K562 (cell line): Measurements from ENCODE around the gene RERG. TPM values are rescaled to one million over a fixed set of nuclear protein-coding genes. Genes with fewer than 3 reads are reported as not detected.

ENCODE experiments used
- ATAC-seq: fragments of 200-7000 bp; cut with Tn5 transposase; 3 replicates; pipeline ENCODE4 v1.9.1; 2020; ENCODE audit warnings: moderate library complexity
- BruUV-seq: library from RNA; stranded (reverse); fragments of 400-500 nt; replicated peaks from 2 replicates; lab custom pipeline; 2021; lab: Mats Ljungman, UMichigan
- CTCF ChIA-PET: fragments of 300-600 bp; formaldehyde crosslinking; extraction: SDS; loops from one replicate; lab custom pipeline; 2021; ENCODE audit warnings: low intra/inter-chr PET ratio; lab: Yijun Ruan, JAX
- POLR2A ChIA-PET: fragments of 300-600, 350-650 bp; sonication (Branson Sonifier 250); formaldehyde crosslinking; extraction: SDS; loops from one replicate; lab custom pipeline; 2021; ENCODE audit warnings: antibody characterized with exemption, inconsistent platforms; lab: Yijun Ruan, JAX
- DNase-seq, 4 experiments: peaks; one replicate each; pipeline versions ENCODE4 v3.0.0 to v3.0.0-alpha.2; 2011 to 2018; ENCODE audit warnings: low spot score in 3 of 4, mixed read lengths in 3 of 4; ENCODE audit errors: extremely low read depth in 1 of 4
- FAIRE-seq: peaks from 2 replicates; lab custom pipeline; 2011; peaks lifted over from hg19 to GRCh38; lab: Jason Lieb, UNC
- H2AFZ ChIP-seq: 2 replicates; pipeline ENCODE4 v1.6.0; 2011; ENCODE audit warnings: low read depth, low read length, control low read depth, inconsistent platforms
- H3K27ac ChIP-seq: fragments of 200-600 bp; 3 replicates; pipeline ENCODE4 v1.8.0; 2011; ENCODE audit warnings: low read depth, mild to moderate bottlenecking, control low read depth, inconsistent platforms, low read length, moderate library complexity, mixed read lengths; ENCODE audit errors: extremely low read depth
- H3K27me3 ChIP-seq, 2 experiments: fragments of 300-600 bp in 1 of 2; 2 replicates in 1 of 2; 3 replicates in 1 of 2; pipeline versions ENCODE4 v1.6.0 to v1.8.0; 2011; ENCODE audit warnings: inconsistent platforms in 2 of 2, low read length in 2 of 2, mild to moderate bottlenecking in 1 of 2, mixed read lengths in 1 of 2, moderate library complexity in 1 of 2; ENCODE audit not compliant: control insufficient read depth in 2 of 2, insufficient read depth in 2 of 2
- H3K36me3 ChIP-seq: fragments of 300-600 bp; 3 replicates; pipeline ENCODE4 v1.8.0; 2011; ENCODE audit warnings: mild to moderate bottlenecking, low read length, inconsistent platforms; ENCODE audit not compliant: control insufficient read depth, insufficient read depth
- H3K4me1 ChIP-seq, 2 experiments: fragments of 200-600 bp in 1 of 2; replicated peaks in 1 of 2; 2 replicates in 1 of 2; 3 replicates in 1 of 2; pipeline versions ENCODE4 v1.5.1 to v1.8.0; 2011; ENCODE audit warnings: inconsistent platforms in 2 of 2, low read length in 2 of 2, mild to moderate bottlenecking in 1 of 2, mixed read lengths in 1 of 2, moderate library complexity in 1 of 2; ENCODE audit not compliant: control insufficient read depth in 2 of 2, insufficient read depth in 2 of 2
- H3K4me2 ChIP-seq: 2 replicates; pipeline ENCODE4 v1.6.1; 2011; ENCODE audit warnings: low read length, control low read depth, inconsistent platforms, mixed read lengths; ENCODE audit not compliant: insufficient read depth
- H3K4me3 ChIP-seq: fragments of 200-600 bp; sonication (generic), shearing (Covaris generic); 2 replicates; pipeline ENCODE4 v1.5.1; 2016; ENCODE audit warnings: control low read depth, inconsistent platforms
- H3K79me2 ChIP-seq: fragments of 200-600 bp; 3 replicates; pipeline ENCODE4 v1.8.0; 2011; ENCODE audit warnings: low read length, inconsistent platforms; ENCODE audit not compliant: control insufficient read depth, insufficient read depth
- H3K9ac ChIP-seq, 2 experiments: 2 replicates each; pipeline versions ENCODE4 v1.6.0 to v1.6.1; 2011; ENCODE audit warnings: low read depth in 2 of 2, low read length in 2 of 2, control low read depth in 1 of 2, inconsistent platforms in 1 of 2, mild to moderate bottlenecking in 1 of 2, mixed read lengths in 1 of 2; ENCODE audit not compliant: insufficient read depth in 1 of 2
- H3K9me1 ChIP-seq: one replicate; pipeline ENCODE4 v1.6.0; 2011; ENCODE audit warnings: inconsistent platforms, mild to moderate bottlenecking, low read length, moderate library complexity; ENCODE audit not compliant: control insufficient read depth, insufficient read depth
- H3K9me3 ChIP-seq: replicated peaks from 2 replicates; pipeline ENCODE4 v1.5.1; 2011; ENCODE audit warnings: low read depth, low read length, inconsistent platforms; ENCODE audit not compliant: control insufficient read depth, insufficient read depth
- H4K20me1 ChIP-seq: replicated peaks from 2 replicates; pipeline ENCODE4 v1.6.1; 2011; ENCODE audit warnings: low read length, inconsistent platforms, mixed read lengths; ENCODE audit not compliant: control insufficient read depth, insufficient read depth
- CUX1 ChIP-seq: fragments of 200-800 bp; sonication (Bioruptor generic); IDR thresholded peaks from 2 replicates; pipeline ENCODE4 v1.6.1; 2016; ENCODE audit warnings: missing genetic modification characterization, missing compliant biosample characterization
- DEAF1 ChIP-seq: fragments of 450-650 bp; formaldehyde crosslinking; IDR thresholded peaks from 2 replicates; pipeline ENCODE4 v1.4.0; 2020; ENCODE audit warnings: mild to moderate bottlenecking, moderate library complexity
- DLX4 ChIP-seq: fragments of 250-450 bp; sonication (Bioruptor Pico); IDR thresholded peaks from 2 replicates; pipeline ENCODE4 v1.6.1; 2021; ENCODE audit warnings: mild to moderate bottlenecking
- EP400 ChIP-seq: fragments of 450-650 bp; IDR thresholded peaks from 2 replicates; pipeline ENCODE4 v1.6.1; 2017; ENCODE audit warnings: antibody characterized with exemption, mild to moderate bottlenecking, moderate library complexity
- ESRRA ChIP-seq: fragments of 450-650 bp; IDR thresholded peaks from 2 replicates; pipeline ENCODE4 v1.6.1; 2014; ENCODE audit warnings: low read depth, mild to moderate bottlenecking, moderate library complexity, borderline replicate concordance
- GATA2 ChIP-seq: sonication (generic); formaldehyde crosslinking; IDR thresholded peaks from 2 replicates; pipeline ENCODE4 v1.4.0; 2020; ENCODE audit warnings: mild to moderate bottlenecking, missing genetic modification reagents
- KDM1A ChIP-seq, 2 experiments: fragments of 450-650 bp; IDR thresholded peaks; 2 replicates each; pipeline ENCODE4 v1.6.1; 2016; ENCODE audit warnings: mild to moderate bottlenecking in 2 of 2
- MAX ChIP-seq: sonication (generic); formaldehyde crosslinking; IDR thresholded peaks from 2 replicates; pipeline ENCODE4 v1.9.0; 2022; ENCODE audit warnings: mild to moderate bottlenecking, missing genetic modification reagents
- NCOA6 ChIP-seq: fragments of 450-650 bp; IDR thresholded peaks from 2 replicates; pipeline ENCODE4 v1.6.1; 2017; ENCODE audit warnings: mild to moderate bottlenecking
- POU5F1 ChIP-seq: fragments of 150-350 bp; IDR thresholded peaks from 2 replicates; pipeline ENCODE4 v1.6.1; 2014; ENCODE audit warnings: borderline replicate concordance, low read length, low read depth, mild to moderate bottlenecking; ENCODE audit not compliant: partially characterized antibody
- WGBS: fragments of 100-300 bp; shearing (Covaris generic); methylation state at CpG from one replicate; pipeline ENCODE4 v1.1.6; 2016; ENCODE audit warnings: low coverage, mixed read lengths; ENCODE audit not compliant: insufficient coverage; ENCODE audit errors: missing lambda C conversion rate; 5-methylcytosine and 5-hydroxymethylcytosine counted together
- in situ Hi-C: fragments of 300-500 bp; cut with MboI; formaldehyde crosslinking; loops from 4 replicates; pipeline ENCODE4 v1.15.0; 2018; ENCODE audit warnings: inconsistent platforms, mixed read lengths
- intact Hi-C: fragments of 100-400 bp; cut with micrococcal nuclease; formaldehyde crosslinking; loops from 2 replicates; pipeline ENCODE4 v1.14.2; 2022
- polyA plus RNA-seq, 8 experiments: library from polyadenylated mRNA; depleted of rRNA in 4 of 8; stranded (reverse) in 5 of 8; unstranded in 3 of 8; fragments of >200 nt; fragmentation: Nextera tagmentation in 2 of 8; fragmentation: Illumina TruSeq in 1 of 8; extraction: Ambion mirVana in 2 of 8; extraction: Trizol in 1 of 8; gene quantifications; 2 replicates each; pipeline versions ENCODE4 v1.2.1 to v1.2.3, GENCODE V29; 2011 to 2014; ENCODE audit warnings: inconsistent platforms in 1 of 8, missing spikeins in 1 of 8
- total RNA-seq, 7 experiments: library from RNA; depleted of rRNA in 6 of 7; stranded (reverse); fragments of >200 nt in 6 of 7; fragmentation: Illumina TruSeq in 2 of 7; extraction: Trizol in 2 of 7; gene quantifications; 2 replicates each; pipeline versions ENCODE4 v1.2.1 to v1.2.3, GENCODE V29; 2011 to 2021; ENCODE audit warnings: low replicate concordance in 1 of 7

RERG gene
- total and polyA plus RNA-seq, 9 of the 15 experiments (the other 6 are each of a cell fraction or from before 2014, with no cell fraction given) = 2.2 to 7.3 (median 3.0) TPM

- Histone ChIP-seq H3K4me3 (no peak overlapping the region), H3K36me3 (no peaks in the 10 kb centered on the region), H4K20me1 (no peaks in the 10 kb centered on the region), H2AFZ (no peak overlapping the region), H3K4me2 (no peak overlapping the region), H3K79me2 (no peaks in the 10 kb centered on the region), H3K9ac (no peak overlapping the region), H3K9me3 (no peaks in the 10 kb centered on the region), H3K9me1 (no peaks in the 10 kb centered on the region), H3K27ac (no peak overlapping the region), H3K27me3 (no peaks in the 10 kb centered on the region), H3K4me1 (no peaks in the 10 kb centered on the region)
- BruUV-seq = no TSS peak
- FAIRE-seq (no peak), DNase-seq (no peak), ATAC-seq (no peak)
- no peak for TF ChIP-seq DEAF1 (CRISPR knock-in tag)
- no peak for TF ChIP-seq MAX (CRISPR knock-in tag)
- TF ChIP-seq DLX4 (CRISPR knock-in tag) = no peak
- no peak for TF ChIP-seq ESRRA
- TF ChIP-seq CUX1 (CRISPR knock-in tag) = no peak
- TF ChIP-seq KDM1A (IDR thresholded peaks at IDR 0.05) = no peak
- no peak for TF ChIP-seq EP400
- no peak for TF ChIP-seq GATA2 (CRISPR knock-in tag)
- no peak for TF ChIP-seq NCOA6
- TF ChIP-seq POU5F1 = no peak
- WGBS = 0% methylated on average over 1 of the region's 1 CpG
- intact Hi-C loops (no loop called here), in situ Hi-C loops (no loop called here)
- ChIA-PET CTCF (no interaction called here), POLR2A (no interaction called here)
These were observed 11.4 kb downstream of the RERG start for GRCh38 chr12:15209782-15210181.
